GM12878 (cell line): ENCODE measurements around the gene MCAT. TPM values are rescaled to one million over a fixed set of nuclear protein-coding genes. Genes with fewer than 3 reads are reported as not detected.

Experiments used
- ATAC-seq: fragments of 200-7000 bp; cut with Tn5 transposase; 3 replicates; pipeline ENCODE4 v1.9.1; 2020; ENCODE audit warnings: mild to moderate bottlenecking, moderate library complexity
- BruUV-seq: library from RNA; stranded (reverse); fragments of 400-500 nt; replicated peaks from 2 replicates; lab custom pipeline; 2021; lab: Mats Ljungman, UMichigan
- CTCF ChIA-PET: fragments of 300-600 bp; sonication (Branson Sonifier 250); formaldehyde crosslinking; extraction: SDS; loops from one replicate; lab custom pipeline; 2021; ENCODE audit warnings: inconsistent platforms; lab: Yijun Ruan, JAX
- POLR2A ChIA-PET: fragments of 350-600 bp; formaldehyde crosslinking; extraction: SDS; loops from one replicate; lab custom pipeline; 2021; ENCODE audit warnings: inconsistent platforms; lab: Charles Lee
- RAD21 ChIA-PET: fragments of 300-600 bp; sonication (Branson Sonifier 250); formaldehyde crosslinking; loops from one replicate; lab custom pipeline; 2023; ENCODE audit warnings: antibody characterized with exemption; ENCODE audit not compliant: unreplicated experiment; lab: Charles Lee
- SMC1A ChIA-PET: fragments of 300-600 bp; sonication (Branson Sonifier 250); formaldehyde crosslinking; loops from one replicate; lab custom pipeline; 2023; ENCODE audit not compliant: unreplicated experiment, uncharacterized antibody; lab: Charles Lee
- DNase-seq: peaks from one replicate; pipeline ENCODE4 v3.0.0-alpha.2; 2011; ENCODE audit warnings: low read depth, low spot score
- FAIRE-seq: peaks from 3 replicates; lab custom pipeline; 2011; peaks lifted over from hg19 to GRCh38; lab: Jason Lieb, UNC
- H2AFZ ChIP-seq: 2 replicates; pipeline ENCODE4 v1.6.0; 2011; ENCODE audit warnings: low read depth, low read length, control low read depth; ENCODE audit not compliant: control insufficient read depth
- H3K27ac ChIP-seq: 2 replicates; pipeline ENCODE4 v1.5.1; 2011; ENCODE audit warnings: control low read depth; ENCODE audit not compliant: control insufficient read depth, insufficient read depth
- H3K27me3 ChIP-seq, 2 experiments: replicated peaks in 1 of 2; 2 replicates each; pipeline versions ENCODE4 v1.6.0 to v1.6.1; 2011; ENCODE audit warnings: low read length in 1 of 2; ENCODE audit not compliant: control insufficient read depth in 2 of 2, insufficient read depth in 2 of 2
- H3K36me3 ChIP-seq, 2 experiments: 2 replicates each; pipeline ENCODE4 v1.5.1; 2011; ENCODE audit warnings: low read length in 1 of 2; ENCODE audit not compliant: control insufficient read depth in 2 of 2, insufficient read depth in 2 of 2
- H3K4me1 ChIP-seq: 2 replicates; pipeline ENCODE4 v1.6.1; 2011; ENCODE audit warnings: mild to moderate bottlenecking, low read length, moderate library complexity, mixed read lengths; ENCODE audit not compliant: control insufficient read depth, insufficient read depth
- H3K4me2 ChIP-seq: 2 replicates; pipeline ENCODE4 v1.6.0; 2011; ENCODE audit warnings: control low read depth; ENCODE audit not compliant: control insufficient read depth, insufficient read depth
- H3K4me3 ChIP-seq: fragments of 200-600 bp; sonication (generic); 2 replicates; pipeline ENCODE4 v1.5.1; 2016
- H3K79me2 ChIP-seq: 2 replicates; pipeline ENCODE4 v1.6.0; 2011; ENCODE audit warnings: low read length; ENCODE audit not compliant: control insufficient read depth, insufficient read depth
- H3K9ac ChIP-seq: 2 replicates; pipeline ENCODE4 v1.8.0; 2011; ENCODE audit warnings: low read length, control low read depth, mixed read lengths; ENCODE audit not compliant: control insufficient read depth, insufficient read depth
- H3K9me3 ChIP-seq: replicated peaks from 3 replicates; pipeline ENCODE4 v1.5.1; 2011; ENCODE audit warnings: mild to moderate bottlenecking, low read length; ENCODE audit not compliant: control insufficient read depth, insufficient read depth
- H4K20me1 ChIP-seq: 2 replicates; pipeline ENCODE4 v1.6.0; 2011; ENCODE audit not compliant: control insufficient read depth, insufficient read depth
- GATAD2B ChIP-seq: fragments of 450-650 bp; conservative IDR thresholded peaks from 2 replicates; pipeline ENCODE4 v1.6.1; 2017; ENCODE audit warnings: low read depth, mild to moderate bottlenecking, moderate library complexity
- MXI1 ChIP-seq: fragments of 150-350 bp; IDR thresholded peaks from 2 replicates; pipeline ENCODE4 v1.6.1; 2011; ENCODE audit warnings: low read depth, mild to moderate bottlenecking, inconsistent platforms, low read length, improper control_type of control experiment
- NR2C1 ChIP-seq: fragments of 450-650 bp; IDR thresholded peaks from 2 replicates; pipeline ENCODE4 v1.6.1; 2017; ENCODE audit warnings: antibody characterized with exemption, mild to moderate bottlenecking, moderate library complexity
- PML ChIP-seq: IDR thresholded peaks from 2 replicates; pipeline ENCODE4 v1.6.1; 2012; ENCODE audit warnings: low read length, inconsistent platforms
- POLR2A ChIP-seq: IDR thresholded peaks from 2 replicates; pipeline ENCODE4 v1.6.1; 2011; ENCODE audit warnings: low read depth, mild to moderate bottlenecking, low read length
- SUZ12 ChIP-seq: fragments of 200-600 bp; sonication (generic); IDR thresholded peaks from one replicate; pipeline ENCODE4 v1.6.1; 2018; ENCODE audit warnings: antibody characterized with exemption, mild to moderate bottlenecking; ENCODE audit not compliant: unreplicated experiment
- ZNF274 ChIP-seq: IDR thresholded peaks from one replicate; pipeline ENCODE4 v1.8.0; 2011; ENCODE audit not compliant: insufficient read length, insufficient read depth
- WGBS: methylation state at CpG from one replicate; pipeline ENCODE4 v1.1.6; 2016; ENCODE audit warnings: low lambda C conversion rate; ENCODE audit not compliant: insufficient replicate concordance, insufficient coverage; ENCODE audit errors: missing lambda C conversion rate; 5-methylcytosine and 5-hydroxymethylcytosine counted together
- in situ Hi-C: fragments of 300-500 bp; cut with MboI; formaldehyde crosslinking; loops from 9 replicates; pipeline ENCODE4 v1.14.3; 2018; ENCODE audit warnings: mixed read lengths
- intact Hi-C: fragments of 100-400 bp; cut with micrococcal nuclease; formaldehyde crosslinking; loops from one replicate; pipeline ENCODE4 v1.14.2; 2022; ENCODE audit not compliant: unreplicated experiment
- polyA plus RNA-seq, 11 experiments: library from polyadenylated mRNA; depleted of rRNA in 4 of 11; unstranded in 6 of 11; stranded (reverse) in 5 of 11; fragments of >200 nt; fragmentation: Nextera tagmentation in 4 of 11; fragmentation: Illumina TruSeq in 1 of 11; extraction: Ambion mirVana in 4 of 11; extraction: Trizol in 1 of 11; gene quantifications; 1 replicate in 1 of 11; 2 replicates in 10 of 11; pipeline versions ENCODE4 v1.2.1 to v1.2.3, GENCODE V29; 2011 to 2016; ENCODE audit warnings: inconsistent platforms in 2 of 11, missing spikeins in 2 of 11, low read depth in 1 of 11
- total RNA-seq, 4 experiments: library from RNA; depleted of rRNA in 3 of 4; stranded (reverse); fragments of >200 nt in 3 of 4; fragmentation: Illumina TruSeq in 1 of 4; extraction: Trizol in 1 of 4; gene quantifications; 2 replicates each; pipeline versions ENCODE4 v1.2.1 to v1.2.3, GENCODE V29; 2013 to 2021
- TF ChIP-seq, protein P1 (sequence below): IDR thresholded peaks from 2 replicates; pipeline ENCODE4 v1.6.1; 2012; ENCODE audit warnings: improper control_type of control experiment, low read depth, low read length; ENCODE audit not compliant: insufficient replicate concordance

The MCAT gene
- total and polyA plus RNA-seq, 10 of the 15 experiments (the other 5 are each of a cell fraction or from before 2014, with no cell fraction given), result 3.6 to 29.1 (median 19.3) TPM

DNA sequence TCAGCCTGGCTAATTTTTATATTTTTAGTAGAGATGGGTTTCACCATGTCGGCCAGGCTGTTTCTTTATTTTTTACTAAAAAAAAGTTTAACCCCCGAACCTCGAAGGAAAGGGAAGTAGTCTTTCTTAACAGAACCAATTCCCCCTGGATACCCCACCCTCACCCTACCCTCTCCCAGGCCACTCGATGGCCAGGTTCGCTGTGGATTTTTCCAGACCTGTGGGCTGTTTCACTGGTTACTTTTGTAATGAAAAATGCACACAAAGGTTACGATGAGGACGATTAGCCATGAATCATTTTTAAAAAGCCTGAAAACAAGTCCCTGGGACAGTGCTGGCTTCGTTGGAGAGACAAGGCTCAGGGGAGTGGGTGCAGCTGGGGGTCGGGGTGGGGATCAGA, 10.7 kb upstream of the MCAT start:
- H3K36me3 ChIP-seq, result no peaks in the 10 kb centered on the region
- ChIA-PET CTCF (no interaction called here), SMC1A (no interaction called here), RAD21 (no interaction called here), POLR2A (no interaction called here)
- no peaks in the 10 kb centered on the region; a peak in 1 of 4 replicates for H3K27me3 ChIP-seq
- H2AFZ ChIP-seq, result no peak overlapping the region
- H3K4me3 ChIP-seq, result no peak overlapping the region
- in situ Hi-C loops (no loop called here), intact Hi-C loops (no loop called here)
- H4K20me1 ChIP-seq, result no peaks in the 10 kb centered on the region
- H3K4me1 ChIP-seq, result peaks cover 8% of the 10 kb centered on the region
- no peaks in the 10 kb centered on the region; the same call in 1 of the 2 replicates for H3K79me2 ChIP-seq
- no peak overlapping the region for H3K27ac ChIP-seq
- DNase-seq, result no peak
- TSS peak; percentile 42 for BruUV-seq
- ATAC-seq, result no peak
- 19% methylated on average over 9 of the region's 9 CpGs for WGBS
- H3K9ac ChIP-seq, result no peak overlapping the region
- no peak for TF ChIP-seq MXI1
- TF ChIP-seq ZNF274, result no peak
- TF ChIP-seq, all 136 proteins: peak for 0
- FAIRE-seq, result no peak
- Histone ChIP-seq H3K4me2 (no peak overlapping the region), H3K9me3 (no peaks in the 10 kb centered on the region)

DNA sequence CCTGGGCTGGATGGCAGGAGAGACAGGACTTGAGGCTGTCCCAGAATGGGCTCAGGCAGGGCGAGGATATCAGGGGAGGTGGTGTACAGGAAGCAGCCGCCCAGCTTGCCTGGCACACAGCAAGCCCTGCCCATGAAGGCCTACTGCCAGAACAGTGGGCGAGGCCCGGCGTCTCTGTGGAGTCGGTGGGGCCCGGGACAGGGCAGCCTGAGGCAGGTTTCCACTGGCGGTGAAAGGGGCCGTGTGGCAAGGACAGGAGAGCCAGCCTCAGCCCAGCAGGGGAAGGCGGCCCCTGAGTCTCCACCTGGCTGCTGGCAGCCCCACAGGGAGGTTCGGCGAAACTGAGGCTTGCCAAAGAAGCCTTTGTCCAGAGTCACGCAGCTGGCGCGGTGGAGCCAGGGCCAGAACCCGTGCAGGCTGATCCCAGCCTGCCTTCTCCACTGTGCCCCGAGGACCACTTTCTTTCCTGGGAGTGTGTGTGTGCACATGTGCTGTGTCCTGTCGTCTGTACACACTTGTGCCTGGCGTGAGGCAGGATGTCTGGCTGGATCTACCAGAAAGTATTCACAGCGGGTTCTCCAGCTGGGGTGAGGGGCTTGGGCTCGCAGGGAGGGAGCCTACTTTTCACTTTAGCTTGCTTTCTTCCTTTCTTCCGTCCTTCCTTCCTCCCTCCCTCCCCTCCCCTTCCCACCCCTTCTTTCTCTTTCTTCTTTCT, 9.3 kb upstream of the MCAT start:
- peak overlapping the region; percentile 59 for H3K9ac ChIP-seq
- TF ChIP-seq PML (no peak), NR2C1 (no peak), POLR2A (peak; percentile 29; the same call in 1 of the 2 replicates), GATAD2B (0 out of 2 replicates have a peak, but pooled peaks have one; percentile 54), SUZ12 (no peak)
- TF ChIP-seq, protein P1, sequence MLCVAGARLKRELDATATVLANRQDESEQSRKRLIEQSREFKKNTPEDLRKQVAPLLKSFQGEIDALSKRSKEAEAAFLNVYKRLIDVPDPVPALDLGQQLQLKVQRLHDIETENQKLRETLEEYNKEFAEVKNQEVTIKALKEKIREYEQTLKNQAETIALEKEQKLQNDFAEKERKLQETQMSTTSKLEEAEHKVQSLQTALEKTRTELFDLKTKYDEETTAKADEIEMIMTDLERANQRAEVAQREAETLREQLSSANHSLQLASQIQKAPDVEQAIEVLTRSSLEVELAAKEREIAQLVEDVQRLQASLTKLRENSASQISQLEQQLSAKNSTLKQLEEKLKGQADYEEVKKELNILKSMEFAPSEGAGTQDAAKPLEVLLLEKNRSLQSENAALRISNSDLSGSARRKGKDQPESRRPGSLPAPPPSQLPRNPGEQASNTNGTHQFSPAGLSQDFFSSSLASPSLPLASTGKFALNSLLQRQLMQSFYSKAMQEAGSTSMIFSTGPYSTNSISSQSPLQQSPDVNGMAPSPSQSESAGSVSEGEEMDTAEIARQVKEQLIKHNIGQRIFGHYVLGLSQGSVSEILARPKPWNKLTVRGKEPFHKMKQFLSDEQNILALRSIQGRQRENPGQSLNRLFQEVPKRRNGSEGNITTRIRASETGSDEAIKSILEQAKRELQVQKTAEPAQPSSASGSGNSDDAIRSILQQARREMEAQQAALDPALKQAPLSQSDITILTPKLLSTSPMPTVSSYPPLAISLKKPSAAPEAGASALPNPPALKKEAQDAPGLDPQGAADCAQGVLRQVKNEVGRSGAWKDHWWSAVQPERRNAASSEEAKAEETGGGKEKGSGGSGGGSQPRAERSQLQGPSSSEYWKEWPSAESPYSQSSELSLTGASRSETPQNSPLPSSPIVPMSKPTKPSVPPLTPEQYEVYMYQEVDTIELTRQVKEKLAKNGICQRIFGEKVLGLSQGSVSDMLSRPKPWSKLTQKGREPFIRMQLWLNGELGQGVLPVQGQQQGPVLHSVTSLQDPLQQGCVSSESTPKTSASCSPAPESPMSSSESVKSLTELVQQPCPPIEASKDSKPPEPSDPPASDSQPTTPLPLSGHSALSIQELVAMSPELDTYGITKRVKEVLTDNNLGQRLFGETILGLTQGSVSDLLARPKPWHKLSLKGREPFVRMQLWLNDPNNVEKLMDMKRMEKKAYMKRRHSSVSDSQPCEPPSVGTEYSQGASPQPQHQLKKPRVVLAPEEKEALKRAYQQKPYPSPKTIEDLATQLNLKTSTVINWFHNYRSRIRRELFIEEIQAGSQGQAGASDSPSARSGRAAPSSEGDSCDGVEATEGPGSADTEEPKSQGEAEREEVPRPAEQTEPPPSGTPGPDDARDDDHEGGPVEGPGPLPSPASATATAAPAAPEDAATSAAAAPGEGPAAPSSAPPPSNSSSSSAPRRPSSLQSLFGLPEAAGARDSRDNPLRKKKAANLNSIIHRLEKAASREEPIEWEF, result no peak

More for the DNA sequence above, 9.3 kb upstream of the MCAT start:
- Histone ChIP-seq H3K36me3 (no peaks in the 10 kb centered on the region), H3K4me2 (peak overlapping the region; percentile 94), H2AFZ (peak overlapping the region; percentile 37), H3K4me1 (peaks cover 17% of the 10 kb centered on the region), H3K4me3 (peak overlapping the region; percentile 77), H3K79me2 (no peaks in the 10 kb centered on the region; the same call in 1 of the 2 replicates), H3K27ac (no peak overlapping the region; the same call in 1 of the 2 replicates), H3K9me3 (no peaks in the 10 kb centered on the region), H4K20me1 (no peaks in the 10 kb centered on the region), H3K27me3 (no peaks in the 10 kb centered on the region)
- ATAC-seq (peak; percentile 83), DNase-seq (no peak), FAIRE-seq (peak; percentile 62)
- BruUV-seq, result no TSS peak
- POLR2A ChIA-PET, result no interaction called here
- SMC1A ChIA-PET, result no interaction called here
- in situ Hi-C loops (no loop called here), intact Hi-C loops (no loop called here)
- WGBS, result 14% methylated on average over 22 of the region's 22 CpGs
- CTCF ChIA-PET, result no interaction called here
- RAD21 ChIA-PET, result interaction anchor here (0.8 to 1.1 kb wide), 2 partner anchors 35 to 863 kb away, joined by 3 read pairs; no protein-coding TSS in a partner anchor
